ENCODE results near the gene CD244. TPM values are rescaled to one million over a fixed set of nuclear protein-coding genes. Genes with fewer than 3 reads are reported as not detected.

The CD244 gene
- total and polyA plus RNA-seq, 2 experiments from 2014 or later = 0.47 to 1.2 TPM

DNA sequence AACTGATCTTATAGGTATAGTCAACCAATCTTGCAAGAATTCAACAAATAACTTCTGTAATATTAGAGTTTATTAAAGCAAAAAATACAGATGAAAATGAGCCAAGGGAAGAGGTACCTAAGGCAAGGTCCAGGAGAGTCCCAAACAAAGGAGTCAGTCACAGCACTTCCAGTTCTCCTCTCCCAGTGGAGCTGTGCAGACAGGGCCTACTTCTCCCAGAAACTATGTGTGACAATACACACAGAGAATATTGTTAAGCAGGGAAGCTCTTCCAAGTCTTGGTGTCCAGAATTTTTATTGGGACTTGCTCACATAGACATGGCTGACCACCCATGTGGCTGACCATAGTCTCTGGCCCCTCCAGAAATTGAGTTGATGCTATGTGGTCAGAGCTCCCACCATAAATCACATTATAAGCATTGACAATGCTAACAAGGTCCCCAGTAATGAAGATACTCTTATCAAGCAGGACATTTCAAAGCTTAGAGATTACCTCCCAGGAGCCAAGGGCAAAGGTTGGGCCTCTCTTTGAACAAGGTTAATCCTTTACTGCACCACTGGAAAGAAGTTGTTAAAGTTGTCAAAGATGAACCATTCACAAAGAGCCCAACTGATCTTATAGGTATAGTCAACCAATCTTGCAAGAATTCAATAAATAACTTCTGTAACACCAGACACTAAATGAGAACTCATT, 3.5 kb upstream of the CD244 start:
- H4K20me1 ChIP-seq (ENCODE audit: insufficient read depth, poor library complexity, severe bottlenecking) = no peaks in the 10 kb centered on the region
- DNase-seq (ENCODE audit: low spot score) = no peak
- H3K9me2 ChIP-seq (replicated peaks; ENCODE audit: insufficient read depth) = no peaks in the 10 kb centered on the region
- TF ChIP-seq CTCF (IDR thresholded peaks at IDR 0.05; ENCODE audit: poor library complexity) (no peak), EZH2 (IDR thresholded peaks at IDR 0.05; ENCODE audit: borderline replicate concordance) (no peak), EZH2phosphoT487 (IDR thresholded peaks at IDR 0.05; ENCODE audit: low read depth, severe bottlenecking, unreplicated experiment) (no peak)
- no peaks in the 10 kb centered on the region for H3K27me3 ChIP-seq
- H3K4me1 ChIP-seq (ENCODE audit: insufficient read depth) = peaks cover 20% of the 10 kb centered on the region
- no peaks in the 10 kb centered on the region for H3K36me3 ChIP-seq (replicated peaks; ENCODE audit: insufficient read depth, low read depth)
- H2AFZ ChIP-seq = no peak overlapping the region
- H3K79me2 ChIP-seq = no peaks in the 10 kb centered on the region
- H3K27ac ChIP-seq = peak overlapping the region; percentile 62
- peak overlapping the region; percentile 22 for H3K4me2 ChIP-seq
- H3K4me3 ChIP-seq = no peak overlapping the region
- no peaks in the 10 kb centered on the region for H3K9me3 ChIP-seq (ENCODE audit: low read depth)

DNA sequence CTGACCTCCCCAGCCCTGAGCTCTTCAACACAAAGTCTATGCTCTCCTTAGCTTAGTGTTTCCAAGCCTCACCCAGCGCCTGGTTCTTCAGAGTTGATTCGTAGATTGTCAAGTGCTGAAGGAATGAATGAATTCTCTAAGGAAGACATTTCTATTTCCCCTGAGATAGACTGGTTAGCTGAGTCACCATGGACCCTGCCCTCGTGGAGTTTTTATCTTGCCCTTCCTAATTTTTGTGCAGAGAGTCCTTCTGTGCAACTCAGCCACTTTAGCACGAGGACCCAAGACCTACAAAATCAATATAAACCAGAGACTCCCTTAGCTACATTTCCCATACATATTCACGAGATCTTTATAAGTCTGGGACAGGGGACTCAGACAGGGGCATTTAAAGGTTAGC, 2.6 kb upstream of the CD244 start:
- Histone ChIP-seq H3K9me2 (replicated peaks; ENCODE audit: insufficient read depth) (no peaks in the 10 kb centered on the region), H3K9me3 (ENCODE audit: low read depth) (no peaks in the 10 kb centered on the region), H3K4me2 (peak overlapping the region; percentile 40)

GRCh38 chr1:160864173-160864572, 1.5 kb upstream of the CD244 start:
- Histone ChIP-seq H2AFZ (no peak overlapping the region), H3K4me1 (ENCODE audit: insufficient read depth) (peaks cover 20% of the 10 kb centered on the region), H3K27me3 (no peaks in the 10 kb centered on the region), H4K20me1 (ENCODE audit: insufficient read depth, poor library complexity, severe bottlenecking) (no peaks in the 10 kb centered on the region), H3K4me3 (no peak overlapping the region), H3K79me2 (no peaks in the 10 kb centered on the region), H3K36me3 (replicated peaks; ENCODE audit: insufficient read depth, low read depth) (no peaks in the 10 kb centered on the region), H3K9me2 (replicated peaks; ENCODE audit: insufficient read depth) (no peaks in the 10 kb centered on the region), H3K27ac (no peak overlapping the region), H3K4me2 (no peak overlapping the region), H3K9me3 (ENCODE audit: low read depth) (no peaks in the 10 kb centered on the region)
- no peak for DNase-seq (ENCODE audit: low spot score)
- 82% methylated on average over 2 of the region's 2 CpGs for WGBS (ENCODE audit: low lambda C conversion rate, missing lambda C conversion rate)
- TF ChIP-seq EZH2 (IDR thresholded peaks at IDR 0.05; ENCODE audit: borderline replicate concordance) (no peak), CTCF (IDR thresholded peaks at IDR 0.05; ENCODE audit: poor library complexity) (no peak), EZH2phosphoT487 (IDR thresholded peaks at IDR 0.05; ENCODE audit: low read depth, severe bottlenecking, unreplicated experiment) (no peak)

More for the DNA sequence above, 2.6 kb upstream of the CD244 start:
- H3K4me3 ChIP-seq = no peak overlapping the region
- no peak for DNase-seq (ENCODE audit: low spot score)
- H3K4me1 ChIP-seq (ENCODE audit: insufficient read depth) = peaks cover 20% of the 10 kb centered on the region
- no peaks in the 10 kb centered on the region for H3K27me3 ChIP-seq
- no peaks in the 10 kb centered on the region for H4K20me1 ChIP-seq (ENCODE audit: insufficient read depth, poor library complexity, severe bottlenecking)
- no peaks in the 10 kb centered on the region for H3K79me2 ChIP-seq
- TF ChIP-seq EZH2phosphoT487 (IDR thresholded peaks at IDR 0.05; ENCODE audit: low read depth, severe bottlenecking, unreplicated experiment) (no peak), CTCF (IDR thresholded peaks at IDR 0.05; ENCODE audit: poor library complexity) (no peak), EZH2 (IDR thresholded peaks at IDR 0.05; ENCODE audit: borderline replicate concordance) (no peak)
- 60% methylated on average over 5 of the region's 5 CpGs for WGBS (ENCODE audit: low lambda C conversion rate, missing lambda C conversion rate)
- H3K27ac ChIP-seq = peak overlapping the region; percentile 62
- H2AFZ ChIP-seq = no peak overlapping the region
- no peaks in the 10 kb centered on the region for H3K36me3 ChIP-seq (replicated peaks; ENCODE audit: insufficient read depth, low read depth)

Measured in hepatocyte (in vitro differentiated cells).